Nephron progenitor cell (in vitro differentiated cells): ENCODE data around the gene PLD1.

Source experiments
- DNase-seq: peaks from one replicate; pipeline ENCODE4 v3.0.0; 2021
- H3K27ac Mint-ChIP-seq: 2 replicates; pipeline ENCODE4 v1.8.0; 2021; ENCODE audit warnings: mild to moderate bottlenecking, moderate library complexity, mixed read lengths
- H3K27me3 Mint-ChIP-seq: 2 replicates; pipeline ENCODE4 v1.8.0; 2021; ENCODE audit warnings: mild to moderate bottlenecking, low read depth, mixed read lengths; ENCODE audit not compliant: poor library complexity
- H3K36me3 Mint-ChIP-seq: 2 replicates; pipeline ENCODE4 v1.8.0; 2021; ENCODE audit warnings: low read depth, mixed read lengths
- H3K4me1 Mint-ChIP-seq: 2 replicates; pipeline ENCODE4 v1.8.0; 2021; ENCODE audit warnings: mixed read lengths
- H3K4me3 Mint-ChIP-seq: 2 replicates; pipeline ENCODE4 v1.8.0; 2021; ENCODE audit warnings: mild to moderate bottlenecking, moderate library complexity, mixed read lengths
- H3K9me3 Mint-ChIP-seq: 2 replicates; pipeline ENCODE4 v1.8.0; 2021; ENCODE audit warnings: mild to moderate bottlenecking, moderate library complexity, mixed read lengths
- TF ChIP-seq, protein P1 (sequence below): fragments of 200-600 bp; sonication (generic); IDR thresholded peaks from 2 replicates; pipeline ENCODE4 v1.5.0; 2021; ENCODE audit warnings: antibody characterized with exemption

PLD1 gene

DNA sequence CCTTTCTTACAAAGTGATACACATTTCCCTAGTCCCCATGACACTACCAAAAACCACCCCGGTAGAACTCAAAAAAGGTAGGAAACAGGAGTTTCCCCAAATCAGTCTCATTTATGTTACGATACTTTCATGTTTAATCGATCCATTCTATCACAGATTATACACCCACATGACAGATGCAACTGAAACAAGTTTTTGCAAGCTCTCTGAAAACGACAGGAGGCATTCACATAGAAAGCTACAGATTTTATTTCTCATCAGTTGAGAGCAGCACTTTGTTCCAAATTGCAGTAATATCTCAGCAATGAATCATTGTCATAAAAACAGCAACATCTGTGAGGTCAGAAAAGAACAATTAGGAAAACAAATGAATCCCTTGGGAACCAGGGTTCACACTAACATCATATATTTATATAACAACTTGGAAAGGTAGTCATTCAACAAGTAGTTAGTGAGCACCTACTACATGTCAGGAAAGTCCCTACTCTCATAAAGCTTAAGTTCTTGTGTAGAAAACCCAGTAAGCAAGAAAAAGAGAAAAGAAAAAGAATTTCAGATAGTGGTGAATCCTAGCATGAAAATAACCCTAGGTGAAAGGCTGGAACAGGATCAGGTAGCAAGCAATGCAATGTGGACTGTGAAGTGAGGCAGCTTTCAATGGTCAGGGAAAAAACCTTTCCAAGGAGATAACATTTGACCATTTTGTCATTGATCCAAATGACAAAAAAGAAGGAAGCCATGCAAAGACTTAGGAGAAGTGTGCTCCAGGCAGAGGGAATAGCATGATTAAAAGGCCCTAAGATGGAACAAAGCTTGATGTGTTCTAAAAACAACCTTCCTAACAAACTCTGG lies 8.3 kb downstream of the PLD1 start:
- Mint-ChIP-seq H3K36me3 (no peaks in the 10 kb centered on the region), H3K27me3 (peaks cover 5% of the 10 kb centered on the region), H3K4me1 (no peaks in the 10 kb centered on the region), H3K9me3 (no peaks in the 10 kb centered on the region), H3K4me3 (no peak overlapping the region), H3K27ac (no peak overlapping the region)
- TF ChIP-seq, protein P1, sequence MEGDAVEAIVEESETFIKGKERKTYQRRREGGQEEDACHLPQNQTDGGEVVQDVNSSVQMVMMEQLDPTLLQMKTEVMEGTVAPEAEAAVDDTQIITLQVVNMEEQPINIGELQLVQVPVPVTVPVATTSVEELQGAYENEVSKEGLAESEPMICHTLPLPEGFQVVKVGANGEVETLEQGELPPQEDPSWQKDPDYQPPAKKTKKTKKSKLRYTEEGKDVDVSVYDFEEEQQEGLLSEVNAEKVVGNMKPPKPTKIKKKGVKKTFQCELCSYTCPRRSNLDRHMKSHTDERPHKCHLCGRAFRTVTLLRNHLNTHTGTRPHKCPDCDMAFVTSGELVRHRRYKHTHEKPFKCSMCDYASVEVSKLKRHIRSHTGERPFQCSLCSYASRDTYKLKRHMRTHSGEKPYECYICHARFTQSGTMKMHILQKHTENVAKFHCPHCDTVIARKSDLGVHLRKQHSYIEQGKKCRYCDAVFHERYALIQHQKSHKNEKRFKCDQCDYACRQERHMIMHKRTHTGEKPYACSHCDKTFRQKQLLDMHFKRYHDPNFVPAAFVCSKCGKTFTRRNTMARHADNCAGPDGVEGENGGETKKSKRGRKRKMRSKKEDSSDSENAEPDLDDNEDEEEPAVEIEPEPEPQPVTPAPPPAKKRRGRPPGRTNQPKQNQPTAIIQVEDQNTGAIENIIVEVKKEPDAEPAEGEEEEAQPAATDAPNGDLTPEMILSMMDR = no peak
- DNase-seq = no peak

DNA sequence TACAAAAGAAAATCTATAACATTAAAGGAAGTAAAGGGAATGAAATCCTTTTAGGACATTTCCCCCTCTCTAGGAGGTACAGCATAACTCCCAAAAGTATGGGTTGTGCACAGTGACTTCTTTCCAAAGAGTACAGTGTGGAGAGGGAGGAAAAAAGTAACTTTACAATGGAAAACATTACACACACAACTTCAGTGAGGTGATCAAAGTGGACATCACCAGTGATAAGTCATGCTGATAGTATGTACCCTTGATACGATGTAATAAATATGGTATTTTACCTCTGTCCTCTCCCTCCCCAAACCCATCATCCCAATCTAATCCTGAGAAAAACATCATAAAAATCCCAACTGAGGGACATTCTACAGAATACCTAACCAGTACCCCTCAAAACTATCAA lies 10.8 kb downstream of the PLD1 start:
- no peak overlapping the region for H3K4me3 Mint-ChIP-seq
- no peaks in the 10 kb centered on the region for H3K36me3 Mint-ChIP-seq
- no peaks in the 10 kb centered on the region for H3K9me3 Mint-ChIP-seq
- peaks cover 5% of the 10 kb centered on the region for H3K27me3 Mint-ChIP-seq
- no peaks in the 10 kb centered on the region for H3K4me1 Mint-ChIP-seq
- no peak overlapping the region for H3K27ac Mint-ChIP-seq
- TF ChIP-seq, protein P1 = no peak
- DNase-seq = no peak

DNA sequence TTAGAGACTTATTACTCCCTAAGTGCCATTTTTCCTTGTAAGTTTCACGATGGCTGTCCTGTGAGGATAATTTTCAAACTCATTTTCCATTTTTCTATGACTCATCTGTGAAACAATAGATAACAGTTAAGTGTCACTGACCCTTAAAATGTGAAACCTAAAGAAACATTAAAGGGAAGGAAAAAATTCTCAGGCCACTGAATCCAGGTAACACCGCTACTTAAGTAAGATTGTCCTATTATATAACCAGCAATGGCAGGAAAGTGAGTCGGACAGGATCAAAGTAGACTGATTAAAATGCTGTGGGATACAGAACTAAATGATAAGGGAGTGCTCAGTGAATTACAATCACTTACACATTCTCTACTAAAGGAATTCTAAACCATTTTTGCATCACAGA lies 12.4 kb downstream of the PLD1 start:
- no peak overlapping the region for H3K4me3 Mint-ChIP-seq
- no peaks in the 10 kb centered on the region for H3K4me1 Mint-ChIP-seq
- no peak for DNase-seq
- H3K27me3 Mint-ChIP-seq = peaks cover 5% of the 10 kb centered on the region
- TF ChIP-seq, protein P1 = no peak
- no peaks in the 10 kb centered on the region for H3K36me3 Mint-ChIP-seq
- H3K9me3 Mint-ChIP-seq = no peaks in the 10 kb centered on the region
- no peak overlapping the region for H3K27ac Mint-ChIP-seq

- Mint-ChIP-seq H3K4me1 (peaks cover 5% of the 10 kb centered on the region), H3K9me3 (no peaks in the 10 kb centered on the region), H3K36me3 (no peaks in the 10 kb centered on the region), H3K4me3 (no peak overlapping the region), H3K27me3 (peaks cover 2% of the 10 kb centered on the region), H3K27ac (no peak overlapping the region)
- TF ChIP-seq, protein P1 = no peak
- DNase-seq = no peak
Measured at GRCh38 chr3:171797265-171797679, 13.0 kb downstream of the PLD1 start.

DNA sequence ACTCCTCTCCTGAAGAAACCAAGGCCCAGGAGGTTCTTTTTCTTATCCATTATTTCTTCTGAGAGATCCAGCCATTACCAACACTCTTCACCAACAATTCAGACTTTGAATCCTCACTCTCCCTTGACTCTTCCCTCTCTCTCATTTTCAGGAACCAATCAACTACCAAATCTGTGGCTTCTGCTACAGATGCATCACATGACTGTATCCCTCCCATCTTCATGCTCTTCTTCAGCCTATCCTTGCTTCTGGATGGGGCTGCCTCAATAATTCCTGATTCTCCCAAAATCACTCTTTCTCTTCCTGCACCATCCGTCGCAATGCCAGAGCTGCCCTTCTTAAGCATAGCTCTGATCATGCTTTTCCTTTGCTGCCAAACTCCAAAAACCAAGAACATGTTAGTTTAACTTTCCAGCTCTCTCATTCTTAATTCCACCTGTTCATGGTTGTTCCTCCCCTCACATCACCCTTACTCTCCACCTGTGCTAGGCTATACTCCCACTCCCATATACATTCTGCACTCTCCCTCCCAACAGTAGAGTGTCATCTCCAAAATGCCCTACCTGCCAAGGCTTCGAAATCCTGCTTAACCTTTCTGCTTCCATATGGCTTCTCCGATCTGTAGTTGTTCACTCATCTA lies 13.5 kb downstream of the PLD1 start:
- DNase-seq = no peak
- H3K27me3 Mint-ChIP-seq = no peaks in the 10 kb centered on the region
- H3K27ac Mint-ChIP-seq = no peak overlapping the region
- TF ChIP-seq, protein P1 = no peak
- no peaks in the 10 kb centered on the region for H3K9me3 Mint-ChIP-seq
- H3K4me3 Mint-ChIP-seq = no peak overlapping the region
- H3K4me1 Mint-ChIP-seq = peaks cover 10% of the 10 kb centered on the region
- H3K36me3 Mint-ChIP-seq = no peaks in the 10 kb centered on the region
